Measurements from ENCODE around the gene RNF157.
A peak's percentile ranks its signal among the peaks of the same experiment; 100 is the strongest.
"Not testable (repeated sequence)": the region's sequence is repeated elsewhere in the genome, so short reads cannot be mapped to it uniquely, and the experiment has no call there.

Gene RNF157

GRCh38 chr17:76219670-76220383 is 20.5 kb downstream of the RNF157 start:
- TF ChIP-seq CTCF (IDR thresholded peaks at IDR 0.05; ENCODE audit: insufficient read depth, low read depth, low read length, missing control alignments): no peak
- H3K4me3 ChIP-seq (ENCODE audit: low read length): no peak overlapping the region
- no peak for DNase-seq (ENCODE audit: low read depth)

GRCh38 chr17:76217081-76217480 is 23.2 kb downstream of the RNF157 start:
- no peak for DNase-seq (ENCODE audit: low read depth)
- no peak overlapping the region for H3K4me3 ChIP-seq (ENCODE audit: low read length)
- TF ChIP-seq CTCF (IDR thresholded peaks at IDR 0.05; ENCODE audit: insufficient read depth, low read depth, low read length, missing control alignments): no peak

DNA sequence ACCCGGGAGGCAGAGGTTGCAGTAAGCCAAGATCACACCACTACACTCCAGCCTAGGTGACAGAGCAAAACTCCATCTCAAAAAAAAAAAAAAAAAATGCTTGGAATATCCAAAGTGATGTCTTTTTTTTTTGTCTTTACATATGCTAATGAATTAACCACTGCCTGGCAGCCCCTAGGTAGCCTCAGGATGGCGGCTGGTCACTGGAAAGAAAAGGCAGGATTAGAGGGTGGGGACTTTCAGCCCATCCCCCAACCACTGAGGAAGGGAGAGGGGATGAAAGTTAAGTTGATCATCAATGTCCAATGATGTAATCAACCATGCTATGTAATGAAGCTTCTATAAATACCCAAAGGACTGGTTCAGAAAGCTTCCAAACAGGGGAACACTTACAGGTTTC is 26.8 kb downstream of the RNF157 start:
- H3K4me3 ChIP-seq (ENCODE audit: low read length): no peak overlapping the region
- DNase-seq (ENCODE audit: low read depth): no peak
- TF ChIP-seq CTCF (IDR thresholded peaks at IDR 0.05; ENCODE audit: insufficient read depth, low read depth, low read length, missing control alignments): no peak

- no peak overlapping the region for H3K4me3 ChIP-seq (ENCODE audit: low read length)
- no peak for DNase-seq (ENCODE audit: low read depth)
- no peak for TF ChIP-seq CTCF (IDR thresholded peaks at IDR 0.05; ENCODE audit: insufficient read depth, low read depth, low read length, missing control alignments)
Observed at GRCh38 chr17:76208120-76208519, 32.2 kb downstream of the RNF157 start.

DNA sequence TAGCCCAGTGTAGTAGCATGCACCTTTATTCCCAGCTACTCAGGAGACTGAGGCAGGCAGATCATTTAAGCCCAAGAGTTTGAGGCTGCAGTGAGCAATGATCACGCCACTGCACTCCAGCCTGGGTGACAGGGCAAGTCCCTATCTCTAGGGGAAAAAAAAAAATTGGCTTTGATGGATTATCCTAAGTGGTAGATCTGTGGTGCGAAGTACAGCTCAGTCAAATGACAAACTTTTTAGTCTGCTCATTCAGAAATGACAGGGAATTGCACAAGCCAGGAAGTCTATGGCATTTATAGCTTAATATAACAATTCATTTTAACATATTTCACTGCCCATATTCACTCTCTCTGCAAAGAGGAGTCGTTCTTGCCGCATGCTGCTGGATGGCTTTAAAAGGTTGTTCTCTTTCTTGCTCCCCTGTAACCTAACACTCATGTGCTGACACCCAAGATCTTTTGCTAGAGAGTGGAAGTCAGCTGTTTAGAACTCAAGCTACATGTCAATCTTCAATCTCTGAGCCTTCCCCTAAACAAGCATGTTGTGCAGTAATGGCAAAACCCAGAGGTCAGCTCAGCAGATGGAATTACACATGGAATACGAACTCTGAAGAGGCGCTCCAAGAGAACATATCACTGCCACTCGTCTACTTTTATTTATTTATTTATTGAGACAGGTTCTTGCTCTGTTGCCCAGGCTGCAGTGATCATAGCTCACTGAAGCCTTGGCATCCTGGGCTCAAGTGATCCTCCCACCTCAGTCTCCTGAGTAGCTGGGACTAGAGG is 32.8 kb downstream of the RNF157 start:
- no peak for TF ChIP-seq CTCF (IDR thresholded peaks at IDR 0.05; ENCODE audit: insufficient read depth, low read depth, low read length, missing control alignments)
- no peak overlapping the region for H3K4me3 ChIP-seq (ENCODE audit: low read length)
- DNase-seq (ENCODE audit: low read depth): no peak

DNA sequence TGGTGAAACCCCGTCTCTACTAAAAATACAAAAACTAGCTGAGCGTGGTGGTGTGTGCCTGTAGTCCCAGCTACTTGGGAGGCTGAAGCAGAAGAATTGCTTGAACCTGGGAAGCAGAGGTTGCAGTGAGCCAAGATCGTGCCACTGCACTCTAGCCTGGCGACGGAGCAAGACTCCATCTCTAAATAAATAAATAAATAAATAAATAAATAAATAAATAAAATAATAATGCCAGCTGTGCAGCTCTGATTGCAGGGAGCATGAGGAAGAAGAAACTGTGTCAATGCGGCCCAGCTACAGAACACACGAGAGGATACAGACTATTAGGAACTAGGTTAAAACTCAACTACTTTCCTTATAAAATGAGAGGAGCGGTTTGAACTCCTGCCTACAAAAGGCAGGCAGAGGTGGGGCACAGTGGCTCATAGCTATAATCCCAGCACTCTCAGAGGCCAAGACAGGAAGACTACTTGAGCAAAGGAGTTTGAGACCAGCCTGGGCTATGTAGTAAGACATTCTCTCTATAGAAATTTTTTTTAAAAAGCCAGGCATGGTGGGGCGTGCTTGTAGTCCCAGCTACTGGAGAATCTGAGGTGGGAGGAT is 34.6 kb downstream of the RNF157 start:
- not testable (repeated sequence) for H3K4me3 ChIP-seq (ENCODE audit: low read length); DNase-seq (ENCODE audit: low read depth)

DNA sequence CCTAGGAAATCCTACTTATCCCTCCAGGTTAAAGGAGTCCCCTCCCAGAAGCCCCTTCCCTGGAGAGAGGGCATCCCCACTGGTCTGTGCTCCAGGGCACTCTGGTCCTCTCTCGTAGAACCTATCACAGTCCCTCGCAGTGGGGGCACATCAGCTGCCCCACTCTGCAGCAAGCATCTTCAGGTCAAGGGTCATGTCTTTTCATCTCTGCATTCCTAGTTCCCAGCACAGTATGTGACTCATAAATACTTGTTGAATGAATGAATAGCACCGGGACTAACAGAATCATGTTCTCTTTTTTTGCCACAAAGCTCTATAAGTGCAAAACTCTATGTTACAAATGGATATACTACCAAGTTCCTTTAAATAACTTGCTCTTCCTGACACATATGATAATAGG is 36.0 kb downstream of the RNF157 start:
- peak; percentile 62 for DNase-seq (ENCODE audit: low read depth)
- TF ChIP-seq CTCF (IDR thresholded peaks at IDR 0.05; ENCODE audit: insufficient read depth, low read depth, low read length, missing control alignments): no peak

More for the DNA sequence above, 36.0 kb downstream of the RNF157 start:
- no peak overlapping the region for H3K4me3 ChIP-seq (ENCODE audit: low read length)

Data from epithelial cell of esophagus (primary cell).